ENCODE measurements around the gene MAPK9.

The MAPK9 gene

DNA sequence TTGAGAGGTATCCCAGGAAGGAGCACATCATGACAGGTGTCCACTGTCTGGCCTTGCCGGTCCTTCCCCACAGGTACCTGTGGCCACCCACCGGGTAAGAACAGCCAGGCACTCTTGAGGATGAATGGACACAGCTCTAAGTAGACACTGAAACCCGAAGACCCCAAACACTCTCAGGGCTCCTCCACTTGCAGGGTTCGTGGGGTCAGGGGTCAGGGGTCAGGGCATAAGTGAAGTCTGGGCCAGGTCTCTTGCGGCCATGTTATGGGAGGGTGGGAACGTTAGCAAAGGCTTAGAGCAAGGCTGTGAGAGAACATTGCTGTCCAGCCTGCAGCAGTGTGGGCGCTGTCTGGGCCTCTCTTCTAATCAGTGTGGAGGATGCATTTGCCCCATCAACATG is 40.0 kb downstream of the MAPK9 start:
- H3K4me3 ChIP-seq (ENCODE audit: low read depth, low read length): no peak overlapping the region

GRCh38 chr5:180251141-180251540 is 40.7 kb downstream of the MAPK9 start:
- no peak overlapping the region for H3K4me3 ChIP-seq (ENCODE audit: low read depth, low read length)
- no peak for DNase-seq (ENCODE audit: low read depth)

More for the DNA sequence above, 40.0 kb downstream of the MAPK9 start:
- no peak for DNase-seq (ENCODE audit: low read depth)

- no peak overlapping the region for H3K4me3 ChIP-seq (ENCODE audit: low read depth, low read length)
- DNase-seq (ENCODE audit: low read depth): no peak
These were observed 41.6 kb downstream of the MAPK9 start for GRCh38 chr5:180250329-180250728.

GRCh38 chr5:180241600-180241999 is 50.3 kb downstream of the MAPK9 start:
- H3K4me3 ChIP-seq (ENCODE audit: low read depth, low read length): no peak overlapping the region
- DNase-seq (ENCODE audit: low read depth): no peak

GRCh38 chr5:180238631-180239030 is 53.3 kb downstream of the MAPK9 start:
- DNase-seq (ENCODE audit: low read depth): no peak
- no peak overlapping the region for H3K4me3 ChIP-seq (ENCODE audit: low read depth, low read length)

- no peak overlapping the region for H3K4me3 ChIP-seq (ENCODE audit: low read depth, low read length)
- no peak for DNase-seq (ENCODE audit: low read depth)
These were observed 56.0 kb downstream of the MAPK9 start for GRCh38 chr5:180235846-180236245.

GRCh38 chr5:180235077-180235476 is 56.8 kb downstream of the MAPK9 start:
- H3K4me3 ChIP-seq (ENCODE audit: low read depth, low read length): no peak overlapping the region
- no peak for DNase-seq (ENCODE audit: low read depth)

DNA sequence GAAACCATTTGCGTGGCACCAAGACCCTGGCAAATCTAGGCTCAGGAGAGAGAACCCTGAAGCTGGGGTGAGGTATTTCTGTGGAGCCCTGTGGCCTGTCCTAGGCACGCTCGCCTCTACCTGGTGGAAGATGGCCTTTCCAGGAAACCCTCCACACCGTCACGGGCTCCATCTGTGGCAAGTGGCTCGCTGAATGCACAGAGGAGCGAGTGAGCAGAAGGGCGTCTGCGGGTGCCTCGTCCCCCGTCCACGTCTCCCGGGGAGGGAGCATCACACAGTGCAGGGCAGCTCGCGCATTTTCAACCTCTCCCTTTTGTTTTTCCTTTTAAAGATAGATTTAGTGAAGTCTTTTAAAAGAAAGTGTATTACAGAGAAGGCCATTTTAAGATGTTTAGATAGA is 57.6 kb downstream of the MAPK9 start:
- no peak overlapping the region for H3K4me3 ChIP-seq (ENCODE audit: low read depth, low read length)
- no peak for DNase-seq (ENCODE audit: low read depth)

DNA sequence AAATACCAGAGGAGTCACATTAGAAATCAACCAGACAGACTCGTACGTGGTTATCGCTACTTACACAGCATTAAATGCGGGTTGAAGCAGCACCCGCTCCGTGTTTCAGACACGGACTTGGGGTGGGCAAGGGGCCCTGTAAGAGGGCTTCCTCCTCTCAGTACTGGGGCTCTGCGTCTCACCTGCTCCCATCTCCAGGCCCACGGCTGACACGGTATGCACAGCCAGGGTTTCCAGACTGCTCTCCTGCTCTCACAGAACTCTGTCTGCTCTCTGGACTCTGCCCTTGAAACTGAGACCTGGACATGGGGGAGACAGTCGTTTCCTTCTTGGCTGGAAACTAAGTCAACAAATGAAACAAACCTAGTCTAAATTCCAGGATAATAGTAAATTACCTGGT is 58.2 kb downstream of the MAPK9 start:
- no peak for DNase-seq (ENCODE audit: low read depth)
- H3K4me3 ChIP-seq (ENCODE audit: low read depth, low read length): no peak overlapping the region

GRCh38 chr5:180230017-180230416 is 61.9 kb downstream of the MAPK9 start:
- H3K4me3 ChIP-seq (ENCODE audit: low read depth, low read length): no peak overlapping the region
- DNase-seq (ENCODE audit: low read depth): no peak

- no peak for DNase-seq (ENCODE audit: low read depth)
- no peak overlapping the region for H3K4me3 ChIP-seq (ENCODE audit: low read depth, low read length)
These were observed 69.8 kb downstream of the MAPK9 start for GRCh38 chr5:180222056-180222455.

GRCh38 chr5:180217797-180218196 is 74.1 kb downstream of the MAPK9 start:
- no peak overlapping the region for H3K4me3 ChIP-seq (ENCODE audit: low read depth, low read length)
- no peak for DNase-seq (ENCODE audit: low read depth)

GRCh38 chr5:180216646-180217171 is 75.2 kb downstream of the MAPK9 start:
- no peak overlapping the region for H3K4me3 ChIP-seq (ENCODE audit: low read depth, low read length)
- DNase-seq (ENCODE audit: low read depth): no peak

GRCh38 chr5:180215783-180216630 is 75.9 kb downstream of the MAPK9 start:
- no peak for DNase-seq (ENCODE audit: low read depth)
- H3K4me3 ChIP-seq (ENCODE audit: low read depth, low read length): no peak overlapping the region

DNA sequence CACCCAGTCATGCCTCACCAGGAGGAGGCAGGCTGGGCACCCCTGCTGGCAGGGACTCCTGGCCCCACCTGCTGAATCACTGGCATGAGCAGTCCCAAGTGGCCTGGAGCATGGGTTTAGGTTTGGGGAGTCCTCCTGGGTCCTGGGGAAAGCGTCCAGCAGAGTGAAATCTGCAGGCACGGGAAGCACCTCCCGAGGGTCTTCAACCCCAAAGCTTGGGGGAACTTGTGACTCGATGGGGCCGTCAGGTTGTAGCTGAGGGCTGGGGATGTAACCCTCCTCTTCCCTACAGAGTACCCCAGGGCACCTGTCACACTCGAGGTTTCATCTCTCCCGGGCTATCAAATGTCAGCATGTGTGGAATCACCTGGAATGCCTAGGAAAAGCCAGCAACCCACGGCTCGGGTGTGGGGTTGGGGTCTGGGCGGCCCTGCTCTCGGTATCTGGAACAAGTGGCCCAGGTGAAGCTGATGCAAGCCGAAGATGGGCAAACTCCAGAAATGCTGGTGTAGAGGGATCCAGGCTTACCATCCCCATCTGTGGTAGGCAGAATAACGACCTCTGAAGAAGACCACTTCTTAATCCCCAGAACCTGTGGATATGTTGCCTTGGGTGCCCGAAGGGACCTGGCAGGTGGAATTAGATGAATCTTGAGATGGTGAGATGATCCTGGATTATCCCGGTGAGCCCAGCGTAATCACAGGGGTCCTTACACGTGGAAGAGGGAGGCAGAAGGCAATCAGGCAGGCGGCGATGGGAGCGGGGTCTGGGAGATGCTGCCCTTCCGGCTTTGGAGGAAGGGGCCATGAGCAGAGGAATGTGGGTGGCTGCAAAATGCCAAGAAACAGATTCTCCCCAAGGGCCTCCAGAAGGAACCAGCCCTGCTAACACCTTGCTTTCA is 76.8 kb downstream of the MAPK9 start:
- no peak for DNase-seq (ENCODE audit: low read depth)
- H3K4me3 ChIP-seq (ENCODE audit: low read depth, low read length): no peak overlapping the region

DNA sequence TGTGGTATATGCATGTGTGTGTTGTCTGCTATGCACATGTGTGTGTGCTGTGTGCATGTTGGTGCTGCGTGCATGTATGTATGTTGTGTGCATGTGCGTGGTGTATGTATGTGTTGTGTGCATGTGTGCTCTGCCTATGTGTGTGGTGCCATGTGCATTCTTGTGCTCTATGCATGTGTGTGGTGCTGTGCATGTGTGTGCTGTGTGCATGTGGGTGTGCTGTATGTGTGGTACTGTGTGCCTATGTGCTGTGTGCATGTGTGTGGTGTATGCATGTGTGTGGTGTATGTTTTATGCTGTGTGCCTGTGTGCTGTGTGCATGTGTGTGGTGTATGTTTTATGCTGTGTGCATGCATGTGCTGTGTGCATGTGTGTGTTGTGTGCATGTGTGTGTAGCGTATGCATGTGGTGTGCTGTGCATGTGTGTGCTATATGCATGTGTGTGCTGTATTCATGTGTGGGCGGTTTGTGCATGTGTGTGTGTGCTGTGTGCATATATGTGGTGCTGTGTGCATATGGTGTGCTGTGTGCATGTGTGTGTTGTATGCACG is 78.2 kb downstream of the MAPK9 start:
- no peak overlapping the region for H3K4me3 ChIP-seq (ENCODE audit: low read depth, low read length)
- DNase-seq (ENCODE audit: low read depth): no peak

GRCh38 chr5:180213256-180213600 is 78.7 kb downstream of the MAPK9 start:
- no peak overlapping the region for H3K4me3 ChIP-seq (ENCODE audit: low read depth, low read length)

GRCh38 chr5:180212363-180213255 is 79.3 kb downstream of the MAPK9 start:
- DNase-seq (ENCODE audit: low read depth): peak; percentile 4
- H3K4me3 ChIP-seq (ENCODE audit: low read depth, low read length): no peak overlapping the region

More at GRCh38 chr5:180213256-180213600, 78.7 kb downstream of the MAPK9 start:
- DNase-seq (ENCODE audit: low read depth): no peak

GRCh38 chr5:180211761-180212035 is 80.2 kb downstream of the MAPK9 start:
- no peak overlapping the region for H3K4me3 ChIP-seq (ENCODE audit: low read depth, low read length)
- DNase-seq (ENCODE audit: low read depth): no peak
